NK-92 (cell line): ENCODE data around the gene UNC13D.
"Not testable (repeated sequence)": the region's sequence is repeated elsewhere in the genome, so short reads cannot be mapped to it uniquely, and the experiment has no call there.

Source experiments
- DNase-seq: peaks from one replicate; lab custom pipeline; 2025; ENCODE audit not compliant: unreplicated experiment; lab: John Stamatoyannopoulos, UW

Gene UNC13D

GRCh38 chr17:75843577-75844529 is at the start of gene UNC13D:
Gene UNC13D, minus strand, starts transcription at chr17:75844404. Its CDS starts 67 bp downstream, at chr17:75844337.
- no peak for DNase-seq

GRCh38 chr17:75893305-75894048 is 49.3 kb upstream of the UNC13D start:
- DNase-seq: no peak

GRCh38 chr17:75892556-75893224 is 48.5 kb upstream of the UNC13D start:
- no peak for DNase-seq

- DNase-seq: no peak
Observed at GRCh38 chr17:75891605-75892555, 47.7 kb upstream of the UNC13D start.

- no peak for DNase-seq
Observed at GRCh38 chr17:75891022-75891604, 46.9 kb upstream of the UNC13D start.

GRCh38 chr17:75889454-75889853 is 45.2 kb upstream of the UNC13D start:
- DNase-seq: no peak

- no peak for DNase-seq
Observed at GRCh38 chr17:75888484-75888883, 44.3 kb upstream of the UNC13D start.

- DNase-seq: not testable (repeated sequence)
Observed at GRCh38 chr17:75885860-75886259, 41.7 kb upstream of the UNC13D start.

- no peak for DNase-seq
Observed at GRCh38 chr17:75885431-75885830, 41.2 kb upstream of the UNC13D start.

- no peak for DNase-seq
Observed at GRCh38 chr17:75881678-75882454, 37.7 kb upstream of the UNC13D start.

- DNase-seq: no peak
Observed at GRCh38 chr17:75880266-75880665, 36.1 kb upstream of the UNC13D start.

- DNase-seq: no peak
Observed at GRCh38 chr17:75878174-75878998, 34.2 kb upstream of the UNC13D start, which contains the start of gene TRIM47. Gene TRIM47, minus strand, starts transcription at chr17:75878581. Its CDS starts 33 bp downstream, at chr17:75878548.

GRCh38 chr17:75877752-75878173 is 33.6 kb upstream of the UNC13D start:
- DNase-seq: no peak

GRCh38 chr17:75876938-75877751 is 32.9 kb upstream of the UNC13D start:
- no peak for DNase-seq

- no peak for DNase-seq
Observed at GRCh38 chr17:75876190-75876937, 32.2 kb upstream of the UNC13D start.

GRCh38 chr17:75875940-75876189 is 31.7 kb upstream of the UNC13D start:
- DNase-seq: no peak
